Measurements from ENCODE around the gene MTRF1L.

DNA sequence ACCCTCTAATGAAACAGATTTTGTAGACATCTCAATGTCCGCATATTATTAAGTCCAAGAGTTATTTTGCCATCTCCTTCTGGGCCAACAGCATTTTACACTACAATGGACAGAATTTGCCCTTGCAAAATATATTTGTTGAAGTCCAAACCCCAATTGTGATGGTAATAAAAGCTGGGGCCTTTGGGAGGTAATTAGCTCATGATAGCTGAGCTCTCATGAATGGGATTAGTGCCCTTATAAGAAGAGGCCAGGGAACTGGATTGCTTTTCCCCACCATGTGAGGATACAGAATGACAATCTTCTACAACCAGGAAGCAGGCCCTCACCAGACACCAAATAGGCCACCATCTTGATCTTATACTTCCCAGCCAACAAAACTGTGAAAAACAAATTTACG is 44.9 kb upstream of the MTRF1L start:
- TF ChIP-seq, protein P1, sequence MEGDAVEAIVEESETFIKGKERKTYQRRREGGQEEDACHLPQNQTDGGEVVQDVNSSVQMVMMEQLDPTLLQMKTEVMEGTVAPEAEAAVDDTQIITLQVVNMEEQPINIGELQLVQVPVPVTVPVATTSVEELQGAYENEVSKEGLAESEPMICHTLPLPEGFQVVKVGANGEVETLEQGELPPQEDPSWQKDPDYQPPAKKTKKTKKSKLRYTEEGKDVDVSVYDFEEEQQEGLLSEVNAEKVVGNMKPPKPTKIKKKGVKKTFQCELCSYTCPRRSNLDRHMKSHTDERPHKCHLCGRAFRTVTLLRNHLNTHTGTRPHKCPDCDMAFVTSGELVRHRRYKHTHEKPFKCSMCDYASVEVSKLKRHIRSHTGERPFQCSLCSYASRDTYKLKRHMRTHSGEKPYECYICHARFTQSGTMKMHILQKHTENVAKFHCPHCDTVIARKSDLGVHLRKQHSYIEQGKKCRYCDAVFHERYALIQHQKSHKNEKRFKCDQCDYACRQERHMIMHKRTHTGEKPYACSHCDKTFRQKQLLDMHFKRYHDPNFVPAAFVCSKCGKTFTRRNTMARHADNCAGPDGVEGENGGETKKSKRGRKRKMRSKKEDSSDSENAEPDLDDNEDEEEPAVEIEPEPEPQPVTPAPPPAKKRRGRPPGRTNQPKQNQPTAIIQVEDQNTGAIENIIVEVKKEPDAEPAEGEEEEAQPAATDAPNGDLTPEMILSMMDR (IDR thresholded peaks at IDR 0.05; ENCODE audit: low read depth, low read length, poor library complexity, severe bottlenecking) = no peak
- no peak for TF ChIP-seq EZH2phosphoT487 (IDR thresholded peaks at IDR 0.05; ENCODE audit: borderline replicate concordance, low read length)

Data from DOHH2 (cell line).